GM12801 (cell line): ENCODE data around the gene SOWAHC.

Source experiments
- CTCF ChIP-seq: IDR thresholded peaks from one replicate; pipeline ENCODE4 v1.5.1; 2011; ENCODE audit warnings: control low read depth; ENCODE audit not compliant: insufficient read length; ENCODE audit errors: extremely low read depth

The SOWAHC gene

GRCh38 chr2:109613922-109614714 lies at the start of gene SOWAHC, which contains the start of gene SEPTIN10:
SOWAHC (plus strand) TSS chr2:109614364; CDS start chr2:109614490, 126 bp downstream.
SEPTIN10 (minus strand) TSS chr2:109613966; CDS start chr2:109613827, 139 bp downstream.
- TF ChIP-seq CTCF, result no peak

GRCh38 chr2:109575373-109575772 lies 38.8 kb upstream of the SOWAHC start:
- TF ChIP-seq CTCF, result no peak

GRCh38 chr2:109582928-109583895 lies 31.0 kb upstream of the SOWAHC start:
- TF ChIP-seq CTCF, result no peak

- no peak for TF ChIP-seq CTCF
These were observed 27.5 kb upstream of the SOWAHC start for GRCh38 chr2:109586687-109587086.

GRCh38 chr2:109591206-109591605 lies 23.0 kb upstream of the SOWAHC start:
- no peak for TF ChIP-seq CTCF

GRCh38 chr2:109592905-109593304 lies 21.3 kb upstream of the SOWAHC start:
- no peak for TF ChIP-seq CTCF

GRCh38 chr2:109594246-109594885 lies 19.8 kb upstream of the SOWAHC start:
- no peak for TF ChIP-seq CTCF
